Activated CD4-positive, alpha-beta T cell treated with anti-CD3 and anti-CD28 coated beads, Interleukin-2, amount 50 U/mL, for 4 hours (primary cell): ENCODE data around the gene HTR3D.
"Not testable (repeated sequence)": the region's sequence is repeated elsewhere in the genome, so short reads cannot be mapped to it uniquely, and the experiment has no call there.

Experiments
- DNase-seq, 2 experiments: peaks; one replicate each; pipeline ENCODE4 v3.0.0-alpha.2; 2020

The HTR3D gene

GRCh38 chr3:184016811-184017671, 14.5 kb upstream of the HTR3D start:
- no peak for DNase-seq

GRCh38 chr3:184017672-184018423, 13.7 kb upstream of the HTR3D start, which contains the start of gene ABCC5:
ABCC5 (minus strand) TSS chr3:184017884; CDS start chr3:184014392, 3,492 bp downstream.
- DNase-seq, result peak; percentile 77 to 78

- no peak for DNase-seq
These were observed 13.0 kb upstream of the HTR3D start for GRCh38 chr3:184018424-184018973.

GRCh38 chr3:184022323-184022722, 9.2 kb upstream of the HTR3D start:
- no peak for DNase-seq

GRCh38 chr3:184025256-184025655, 6.3 kb upstream of the HTR3D start:
- DNase-seq, result not testable (repeated sequence)

GRCh38 chr3:184028275-184028890, 3.2 kb upstream of the HTR3D start:
- not testable (repeated sequence) for DNase-seq

GRCh38 chr3:184029443-184029842, 2.1 kb upstream of the HTR3D start:
- no peak for DNase-seq

- DNase-seq, result no peak
These were observed 1.0 kb upstream of the HTR3D start for GRCh38 chr3:184030536-184030935.

- DNase-seq, result no peak
These were observed 6.3 kb downstream of the HTR3D start for GRCh38 chr3:184037816-184038215.

GRCh38 chr3:184038307-184038706, 6.8 kb downstream of the HTR3D start:
- DNase-seq, result not testable (repeated sequence)

- DNase-seq, result no peak
These were observed 7.9 kb downstream of the HTR3D start for GRCh38 chr3:184039414-184039813.

GRCh38 chr3:184040010-184040409, 8.5 kb downstream of the HTR3D start:
- DNase-seq, result no peak

GRCh38 chr3:184042617-184043016, 11.1 kb downstream of the HTR3D start:
- no peak for DNase-seq

GRCh38 chr3:184045995-184046394, 14.5 kb downstream of the HTR3D start:
- DNase-seq, result no peak

- DNase-seq, result no peak
These were observed 18.8 kb downstream of the HTR3D start for GRCh38 chr3:184050217-184050847.

- no peak for DNase-seq
These were observed 21.2 kb downstream of the HTR3D start, which contains the start of gene HTR3C for GRCh38 chr3:184052767-184053166. HTR3C (plus strand) TSS chr3:184053047; CDS start chr3:184053081, 34 bp downstream.

- no peak for DNase-seq
These were observed 26.5 kb downstream of the HTR3D start for GRCh38 chr3:184058029-184058428.

- no peak for DNase-seq
These were observed 27.9 kb downstream of the HTR3D start for GRCh38 chr3:184059424-184059823.

GRCh38 chr3:184062637-184063036, 31.1 kb downstream of the HTR3D start:
- no peak for DNase-seq

- DNase-seq, result no peak
These were observed 34.7 kb downstream of the HTR3D start for GRCh38 chr3:184066211-184066610.

- no peak for DNase-seq
These were observed 36.1 kb downstream of the HTR3D start for GRCh38 chr3:184067573-184068055.

GRCh38 chr3:184068344-184068743, 36.8 kb downstream of the HTR3D start:
- no peak for DNase-seq
